Fibroblast of skin of scalp (primary cell): ENCODE results near the gene TMEFF1. TPM values are rescaled to one million over a fixed set of nuclear protein-coding genes. Genes with fewer than 3 reads are reported as not detected.
"Not testable (repeated sequence)": the region's sequence is repeated elsewhere in the genome, so short reads cannot be mapped to it uniquely, and the experiment has no call there.

Experiments used
- DNase-seq: peaks from one replicate; pipeline ENCODE4 v3.0.0-alpha.2; 2013
- polyA plus RNA-seq, 2 experiments: library from polyadenylated mRNA; unstranded; fragments of 120-200 nt; gene quantifications; one replicate each; pipeline ENCODE4 v1.2.1, GENCODE V29; 2013; ENCODE audit not compliant: insufficient read length in 2 of 2

The TMEFF1 gene
- 1.7 TPM for polyA plus RNA-seq (2013, experiment 1 of 2; ENCODE audit: insufficient read length)
- polyA plus RNA-seq (2013, experiment 2 of 2; ENCODE audit: insufficient read length), result 2.1 TPM

DNA sequence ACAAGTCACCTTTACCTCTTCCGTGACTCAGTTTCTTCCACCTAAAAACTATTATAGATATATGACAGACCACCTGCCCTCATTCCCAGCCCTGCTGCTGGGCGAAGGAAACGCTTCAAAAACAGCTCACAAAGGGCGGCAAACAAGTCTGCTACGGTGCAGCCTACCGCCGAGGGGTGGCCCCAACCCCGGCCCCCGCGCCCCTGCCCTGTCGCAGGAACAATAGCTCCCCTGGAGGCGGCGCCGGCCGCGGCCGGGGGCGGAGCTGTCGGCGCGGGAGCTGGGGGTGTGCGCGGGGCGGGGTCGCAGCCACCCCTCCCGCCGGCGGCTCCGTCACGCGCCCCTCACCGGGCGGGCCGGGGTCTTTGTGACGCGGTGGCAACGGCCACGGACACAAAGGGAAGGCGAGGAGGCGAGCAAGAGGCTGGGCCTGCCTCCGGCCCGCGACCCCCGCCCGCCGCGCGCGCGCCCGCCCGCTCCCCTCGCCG, at the start of gene TMEFF1:
Gene TMEFF1 (plus strand): TSS at position 362 of the 488 bp plus-strand sequence. CDS start 396 bp downstream, outside the sequence.
- DNase-seq, result peak; percentile 46

DNA sequence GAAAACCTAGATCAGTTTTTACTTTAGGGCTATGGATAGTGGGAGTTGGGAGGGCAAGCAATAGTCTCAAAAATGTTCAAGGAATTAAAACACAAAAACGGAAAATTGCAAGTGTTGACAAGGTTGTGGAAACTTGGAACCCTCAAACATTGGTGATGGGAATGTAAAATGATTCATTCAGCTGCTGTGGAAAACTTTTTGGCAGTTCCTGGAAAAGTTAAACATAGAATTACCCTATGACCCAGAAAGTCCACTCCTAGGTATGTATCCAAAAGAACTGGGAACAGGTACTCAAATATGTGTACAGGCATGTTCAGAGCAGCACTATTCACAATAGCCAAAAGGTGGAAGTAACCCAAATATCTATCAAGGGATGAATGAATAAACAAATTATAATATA, 47.2 kb upstream of the TMEFF1 start:
- peak; percentile 31 for DNase-seq

GRCh38 chr9:100426189-100426529, 46.8 kb upstream of the TMEFF1 start:
- DNase-seq, result no peak

DNA sequence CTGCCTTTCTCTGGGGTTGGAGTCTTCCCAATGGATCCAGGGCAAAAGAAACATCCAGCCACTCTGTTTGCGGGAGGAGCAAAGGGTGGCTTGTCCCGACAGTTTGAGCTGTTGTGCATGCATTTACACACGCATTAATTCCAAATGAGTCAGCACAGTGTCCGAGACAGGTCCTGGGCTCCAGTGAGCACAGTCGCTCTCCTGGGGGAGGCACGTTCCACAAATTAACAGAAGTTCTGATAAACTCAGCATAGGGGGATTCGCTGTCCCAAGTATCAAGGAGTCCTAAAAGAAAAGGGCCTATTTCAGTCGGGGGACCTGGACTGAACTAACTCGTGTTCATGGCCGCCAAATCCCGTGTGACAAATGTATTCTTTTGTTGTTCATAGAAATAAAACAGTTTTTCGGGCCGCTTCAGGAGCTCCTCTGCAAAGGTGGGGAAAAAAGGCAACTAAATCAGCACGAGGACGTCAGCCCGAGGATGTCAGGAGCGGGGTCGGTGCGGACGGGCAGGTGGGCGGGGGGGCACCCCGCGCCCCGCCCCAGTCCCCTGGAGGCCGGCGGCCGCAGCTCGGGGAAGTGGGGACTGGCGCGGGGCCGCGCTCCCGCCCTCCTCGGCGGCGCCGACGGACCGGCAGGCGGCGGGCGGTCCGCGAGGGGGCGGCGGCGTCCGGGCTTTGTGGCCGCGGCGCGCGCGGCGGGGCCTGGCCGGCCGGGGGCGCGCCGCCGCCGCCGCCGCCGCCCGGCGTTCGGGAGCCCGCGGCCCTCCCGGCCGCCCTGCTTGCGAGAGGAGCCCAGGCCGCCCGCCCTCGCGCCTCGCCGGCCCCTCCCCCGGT, 46.2 kb upstream of the TMEFF1 start, which contains the start of gene MSANTD3:
Gene MSANTD3 (plus strand): TSS at position 614 of the 836 bp plus-strand sequence. CDS start 14,796 bp downstream, outside the sequence.
- peak; percentile 82 for DNase-seq

DNA sequence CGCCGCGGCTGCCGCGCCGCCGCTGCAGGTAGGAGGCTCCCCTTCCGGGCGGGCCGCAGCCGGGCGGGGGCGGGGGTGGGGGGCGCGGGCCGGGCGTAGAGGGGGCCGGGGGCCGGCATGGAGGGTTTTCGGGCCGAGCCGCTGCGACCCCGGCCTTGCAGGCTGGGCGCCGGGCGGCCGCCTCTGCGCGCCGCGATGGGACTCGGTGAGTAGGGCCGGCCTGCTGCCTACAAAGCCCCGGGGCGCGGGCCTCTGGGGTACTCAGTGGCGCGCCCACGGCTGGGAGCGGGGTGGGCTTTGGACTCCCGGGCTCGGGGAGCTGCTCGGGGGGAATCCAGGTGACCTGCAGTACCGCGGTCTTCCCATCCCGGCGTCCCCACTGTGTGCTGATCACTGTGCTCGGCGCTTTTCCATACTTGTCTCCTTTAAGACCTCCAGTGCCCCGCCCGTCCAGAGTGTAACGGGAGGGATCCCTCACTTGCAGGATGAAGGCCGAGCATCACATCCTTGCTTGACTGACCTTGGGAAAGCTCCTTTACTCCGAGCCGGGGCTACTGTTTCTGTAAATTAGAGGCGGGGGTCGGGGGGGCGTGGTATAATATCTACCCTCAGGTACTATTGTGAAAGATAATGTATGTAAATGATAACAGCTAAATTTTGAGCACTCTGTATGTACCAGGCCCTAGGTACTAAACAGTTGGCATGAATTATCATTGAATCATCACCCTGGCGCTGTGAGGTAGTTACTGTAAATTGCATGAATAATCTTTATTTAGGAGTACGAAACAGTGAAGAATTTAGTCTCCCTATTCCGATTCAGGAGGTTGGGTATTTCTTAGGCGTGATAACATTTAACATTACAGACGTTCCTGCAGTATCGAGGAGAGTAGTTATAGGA, 45.3 kb upstream of the TMEFF1 start:
- peak; percentile 65 for DNase-seq

- peak; percentile 99 for DNase-seq
Observed at GRCh38 chr9:100428871-100429654, 43.9 kb upstream of the TMEFF1 start.

- peak; percentile 82 for DNase-seq
Observed at GRCh38 chr9:100430286-100430940, 42.5 kb upstream of the TMEFF1 start.

DNA sequence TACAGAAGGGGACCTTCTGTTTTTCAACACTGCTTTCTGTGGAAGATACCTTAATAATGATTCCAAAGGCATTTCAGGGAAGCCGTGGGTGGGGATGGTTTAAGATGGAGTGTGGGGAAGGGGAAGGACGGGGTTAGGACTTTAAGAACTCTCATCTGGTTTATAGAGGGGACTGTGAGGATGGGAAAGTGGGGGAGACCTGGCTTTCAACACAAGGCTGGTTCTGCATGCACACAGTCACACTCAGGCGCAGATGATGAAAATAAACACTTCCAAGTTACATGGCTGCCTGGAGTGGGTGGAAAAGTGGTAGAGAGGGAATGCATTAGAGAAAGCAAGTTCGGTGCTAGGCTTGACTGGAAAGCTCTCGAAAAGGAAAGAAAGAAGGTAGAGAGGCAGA, 41.1 kb upstream of the TMEFF1 start:
- no peak for DNase-seq

DNA sequence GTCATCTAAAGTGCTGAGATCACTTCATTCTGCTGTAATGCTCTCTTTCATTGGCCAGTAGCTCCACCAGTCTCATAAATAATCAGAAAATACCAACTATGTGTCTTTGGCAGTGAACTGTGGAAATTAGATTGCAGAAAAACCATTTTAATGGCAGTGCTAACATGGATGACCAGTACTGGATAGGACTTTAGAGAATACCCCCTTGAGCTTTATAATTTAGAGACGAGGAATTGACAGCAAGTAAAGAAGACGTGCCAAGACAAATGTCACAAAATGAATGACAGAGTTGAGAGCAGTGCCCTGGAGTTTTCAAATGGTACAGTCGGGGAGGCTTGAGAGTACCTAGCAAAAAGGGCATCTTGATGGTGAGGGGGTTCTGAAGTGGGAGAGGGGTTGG, 40.2 kb upstream of the TMEFF1 start:
- DNase-seq, result no peak

GRCh38 chr9:100436571-100436970, 36.4 kb upstream of the TMEFF1 start:
- DNase-seq, result no peak

DNA sequence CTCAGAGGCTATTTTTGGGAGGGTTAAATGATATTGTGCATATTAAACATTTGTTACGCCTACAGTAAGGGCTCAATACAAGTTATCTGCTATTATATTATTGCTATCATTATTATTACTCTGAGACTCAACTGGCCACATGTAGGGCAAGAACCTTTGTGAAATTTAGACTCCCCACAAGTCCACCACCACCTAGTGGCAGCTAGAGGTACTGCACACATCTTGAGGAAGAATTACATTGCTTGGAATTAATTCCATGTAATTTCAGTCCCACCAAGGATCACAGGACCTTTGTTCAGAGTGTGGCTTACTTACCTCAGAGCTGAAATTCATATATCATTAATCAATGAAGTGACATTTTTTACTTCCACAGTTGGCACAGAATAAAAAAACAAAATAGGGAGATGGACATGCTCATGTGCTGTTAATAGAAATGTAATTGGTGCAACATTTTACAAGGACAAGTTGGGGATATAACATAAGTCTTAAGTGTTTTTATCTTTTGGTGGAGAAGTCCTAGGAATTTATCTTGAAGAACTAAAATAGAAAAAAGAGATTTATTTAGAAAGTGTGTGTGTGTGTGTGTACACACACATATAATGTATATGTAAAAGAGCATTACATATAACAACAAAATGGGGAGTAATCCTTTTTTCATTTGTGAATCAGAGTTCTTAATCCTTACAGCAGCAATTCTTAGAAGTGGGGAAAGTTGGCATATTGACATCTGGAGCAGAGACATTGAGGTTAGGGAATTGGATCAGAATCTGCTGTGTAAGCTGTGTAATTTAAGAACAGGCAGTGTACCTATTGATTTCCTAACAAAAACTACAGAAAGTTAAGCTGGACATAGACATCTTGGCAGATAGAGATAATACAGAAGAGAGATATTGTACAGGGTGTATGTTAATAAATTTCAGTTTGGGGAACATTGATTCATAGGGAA, 34.8 kb upstream of the TMEFF1 start:
- peak; percentile 79 for DNase-seq

- DNase-seq, result peak; percentile 31
Observed at GRCh38 chr9:100440071-100440470, 32.9 kb upstream of the TMEFF1 start.

- DNase-seq, result not testable (repeated sequence)
Observed at GRCh38 chr9:100440487-100440886, 32.5 kb upstream of the TMEFF1 start.

DNA sequence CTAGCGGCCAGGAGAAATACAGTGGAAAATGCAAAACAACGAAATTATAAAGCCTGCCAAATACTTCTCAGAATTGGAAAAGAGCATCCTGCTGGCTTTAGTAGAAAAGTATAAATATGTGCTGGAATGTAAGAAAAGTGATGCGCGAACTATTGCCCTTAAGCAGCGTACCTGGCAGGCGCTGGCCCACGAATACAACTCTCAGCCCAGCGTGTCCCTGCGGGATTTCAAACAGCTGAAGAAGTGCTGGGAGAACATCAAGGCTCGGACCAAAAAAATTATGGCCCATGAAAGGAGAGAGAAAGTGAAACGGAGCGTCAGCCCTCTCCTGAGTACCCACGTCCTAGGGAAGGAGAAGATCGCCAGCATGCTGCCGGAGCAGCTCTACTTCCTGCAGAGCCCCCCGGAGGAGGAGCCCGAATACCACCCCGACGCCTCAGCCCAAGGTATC, 31.0 kb upstream of the TMEFF1 start:
- no peak for DNase-seq

GRCh38 chr9:100443781-100444768, 28.9 kb upstream of the TMEFF1 start:
- DNase-seq, result no peak

GRCh38 chr9:100445161-100445902, 27.6 kb upstream of the TMEFF1 start:
- DNase-seq, result no peak

- no peak for DNase-seq
Observed at GRCh38 chr9:100445903-100446549, 26.9 kb upstream of the TMEFF1 start.

DNA sequence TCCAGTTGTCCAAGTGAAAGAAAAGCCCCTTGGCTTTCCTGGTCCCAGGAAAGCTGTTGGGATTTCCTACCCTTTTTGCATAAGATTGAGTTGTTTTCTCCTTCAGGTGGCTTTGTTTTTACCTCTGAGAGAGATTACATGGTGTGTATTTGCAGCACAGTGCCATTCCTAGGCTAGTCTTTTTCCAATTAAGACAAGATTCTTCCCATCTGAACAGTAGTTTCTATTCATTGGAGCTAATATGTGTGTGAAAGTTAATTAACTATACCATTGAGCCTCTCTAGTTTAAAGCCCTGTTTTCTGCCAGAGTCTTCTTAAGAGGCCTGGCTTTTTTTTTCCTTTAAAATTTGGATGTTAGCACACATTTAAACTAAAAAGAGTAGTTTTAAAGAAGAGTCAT, 25.9 kb upstream of the TMEFF1 start:
- no peak for DNase-seq
